ENCODE results near the gene KCNF1. TPM values are rescaled to one million over a fixed set of nuclear protein-coding genes. Genes with fewer than 3 reads are reported as not detected.

Gene KCNF1
- total and polyA plus RNA-seq, 2 experiments from 2014 or later, result 0.10 to 0.97 TPM

GRCh38 chr2:10923008-10923375 lies 11.3 kb downstream of the KCNF1 start:
- Histone ChIP-seq H3F3A (ENCODE audit: insufficient read depth) (no peaks in the 10 kb centered on the region), H3K9me3 (ENCODE audit: low read depth) (no peaks in the 10 kb centered on the region), H3K9ac (no peak overlapping the region), H2AFZ (no peak overlapping the region), H3K4me1 (ENCODE audit: insufficient read depth) (0 out of 2 replicates have a peak, but pooled peaks cover 8% of the 10 kb centered on the region), H3K79me2 (ENCODE audit: insufficient read depth) (no peaks in the 10 kb centered on the region), H3K9me2 (ENCODE audit: insufficient read depth) (no peaks in the 10 kb centered on the region), H4K20me1 (ENCODE audit: insufficient read depth) (no peaks in the 10 kb centered on the region), H3K27ac (no peak overlapping the region), H3K4me3 (no peak overlapping the region), H3K27me3 (replicated peaks; ENCODE audit: insufficient read depth) (peaks cover 12% of the 10 kb centered on the region; the same call in 1 of the 2 replicates), H3K4me2 (ENCODE audit: unreplicated experiment) (no peak overlapping the region), H3K36me3 (ENCODE audit: low read depth) (no peaks in the 10 kb centered on the region)
- 62 to 63% methylated on average over 7 of the region's 7 CpGs for WGBS, 2 experiments (ENCODE audit: low coverage in 1 of 2, low lambda C conversion rate in 2 of 2, missing lambda C conversion rate in 2 of 2)
- no peak for DNase-seq
- in situ Hi-C loops (cut with MboI), result no loop called here
- TF ChIP-seq EZH2 (IDR thresholded peaks at IDR 0.05; ENCODE audit: insufficient read depth, poor library complexity, severe bottlenecking) (no peak), EZH2phosphoT487 (IDR thresholded peaks at IDR 0.05; ENCODE audit: insufficient read depth, low read depth) (no peak)

GRCh38 chr2:10923965-10924364 lies 12.2 kb downstream of the KCNF1 start:
- Histone ChIP-seq H3K27ac (no peak overlapping the region), H3K9ac (no peak overlapping the region), H4K20me1 (ENCODE audit: insufficient read depth) (no peaks in the 10 kb centered on the region), H3K79me2 (ENCODE audit: insufficient read depth) (no peaks in the 10 kb centered on the region), H3K4me1 (ENCODE audit: insufficient read depth) (0 out of 2 replicates have a peak, but pooled peaks cover 8% of the 10 kb centered on the region), H2AFZ (no peak overlapping the region), H3K27me3 (replicated peaks; ENCODE audit: insufficient read depth) (peaks cover 12% of the 10 kb centered on the region; the same call in 1 of the 2 replicates), H3K36me3 (ENCODE audit: low read depth) (no peaks in the 10 kb centered on the region), H3K9me2 (ENCODE audit: insufficient read depth) (no peaks in the 10 kb centered on the region), H3K4me3 (no peak overlapping the region), H3K4me2 (ENCODE audit: unreplicated experiment) (no peak overlapping the region), H3K9me3 (ENCODE audit: low read depth) (no peaks in the 10 kb centered on the region), H3F3A (ENCODE audit: insufficient read depth) (no peaks in the 10 kb centered on the region)
- in situ Hi-C loops (cut with MboI), result no loop called here
- DNase-seq, result no peak
- no peak for TF ChIP-seq EZH2phosphoT487 (IDR thresholded peaks at IDR 0.05; ENCODE audit: insufficient read depth, low read depth)
- no peak for TF ChIP-seq EZH2 (IDR thresholded peaks at IDR 0.05; ENCODE audit: insufficient read depth, poor library complexity, severe bottlenecking)
- WGBS, 2 experiments (ENCODE audit: low coverage in 1 of 2, low lambda C conversion rate in 2 of 2, missing lambda C conversion rate in 2 of 2), result 80 to 84% methylated on average over 6 of the region's 6 CpGs

- Histone ChIP-seq H4K20me1 (ENCODE audit: insufficient read depth) (no peaks in the 10 kb centered on the region), H3K4me3 (no peak overlapping the region), H3K79me2 (ENCODE audit: insufficient read depth) (no peaks in the 10 kb centered on the region), H3F3A (ENCODE audit: insufficient read depth) (no peaks in the 10 kb centered on the region), H3K9me3 (ENCODE audit: low read depth) (no peaks in the 10 kb centered on the region), H3K9ac (no peak overlapping the region), H3K4me2 (ENCODE audit: unreplicated experiment) (no peak overlapping the region), H3K27me3 (replicated peaks; ENCODE audit: insufficient read depth) (peaks cover 12% of the 10 kb centered on the region; the same call in 1 of the 2 replicates), H3K36me3 (ENCODE audit: low read depth) (no peaks in the 10 kb centered on the region), H3K4me1 (ENCODE audit: insufficient read depth) (0 out of 2 replicates have a peak, but pooled peaks cover 8% of the 10 kb centered on the region), H3K9me2 (ENCODE audit: insufficient read depth) (no peaks in the 10 kb centered on the region), H3K27ac (no peak overlapping the region), H2AFZ (no peak overlapping the region)
- DNase-seq, result no peak
- in situ Hi-C loops (cut with MboI), result no loop called here
- TF ChIP-seq EZH2phosphoT487 (IDR thresholded peaks at IDR 0.05; ENCODE audit: insufficient read depth, low read depth), result no peak
- WGBS, 2 experiments (ENCODE audit: low coverage in 1 of 2, low lambda C conversion rate in 2 of 2, missing lambda C conversion rate in 2 of 2), result 90 to 99% methylated on average over 3 to 5 of the region's 5 CpGs
Measured at GRCh38 chr2:10924441-10924840, 12.7 kb downstream of the KCNF1 start.

GRCh38 chr2:10924859-10925258 lies 13.1 kb downstream of the KCNF1 start:
- H3K4me2 ChIP-seq (ENCODE audit: unreplicated experiment), result no peak overlapping the region
- no peaks in the 10 kb centered on the region for H3K9me3 ChIP-seq (ENCODE audit: low read depth)
- no peaks in the 10 kb centered on the region for H3K9me2 ChIP-seq (ENCODE audit: insufficient read depth)
- H3F3A ChIP-seq (ENCODE audit: insufficient read depth), result no peaks in the 10 kb centered on the region; the same call in 1 of the 2 replicates
- TF ChIP-seq EZH2 (IDR thresholded peaks at IDR 0.05; ENCODE audit: insufficient read depth, poor library complexity, severe bottlenecking) (no peak), EZH2phosphoT487 (IDR thresholded peaks at IDR 0.05; ENCODE audit: insufficient read depth, low read depth) (no peak)
- peaks cover 12% of the 10 kb centered on the region; the same call in 1 of the 2 replicates for H3K27me3 ChIP-seq (replicated peaks; ENCODE audit: insufficient read depth)
- DNase-seq, result no peak
- 0 out of 2 replicates have a peak, but pooled peaks cover 8% of the 10 kb centered on the region for H3K4me1 ChIP-seq (ENCODE audit: insufficient read depth)
- H2AFZ ChIP-seq, result no peak overlapping the region
- WGBS, 2 experiments (ENCODE audit: low coverage in 1 of 2, low lambda C conversion rate in 2 of 2, missing lambda C conversion rate in 2 of 2), result 68 to 71% methylated on average over 5 of the region's 5 CpGs
- H3K9ac ChIP-seq, result no peak overlapping the region
- in situ Hi-C loops (cut with MboI), result no loop called here
- H3K27ac ChIP-seq, result no peak overlapping the region
- H3K4me3 ChIP-seq, result no peak overlapping the region
- H4K20me1 ChIP-seq (ENCODE audit: insufficient read depth), result no peaks in the 10 kb centered on the region
- no peaks in the 10 kb centered on the region for H3K79me2 ChIP-seq (ENCODE audit: insufficient read depth)
- H3K36me3 ChIP-seq (ENCODE audit: low read depth), result no peaks in the 10 kb centered on the region

Measured in GM23248 (cell line).